Stomach (tissue), 4 donors: ENCODE measurements around the gene SF3A1.

Experiments
- EP300 ChIP-seq: sonication (generic); formaldehyde crosslinking; IDR thresholded peaks from one replicate; pipeline ENCODE4 v1.6.1; 2017; ENCODE audit warnings: antibody characterized with exemption
- POLR2A ChIP-seq, 4 donors: fragments of 450-650 bp; IDR thresholded peaks; one replicate each; pipeline ENCODE4 v1.6.1; 2016; ENCODE audit warnings: antibody characterized with exemption in 4 of 4, control low read depth in 2 of 4, mild to moderate bottlenecking in 1 of 4, moderate library complexity in 1 of 4
- POLR2AphosphoS5 ChIP-seq, 3 donors: sonication (generic); formaldehyde crosslinking; IDR thresholded peaks; one replicate each; pipeline ENCODE4 v1.6.1; 2016; ENCODE audit warnings: antibody characterized with exemption in 3 of 3
- TF ChIP-seq, protein P1 (sequence below), 7 experiments: fragments of 450-650 bp in 4 of 7; fragments of 200-600 bp in 3 of 7; sonication (generic) in 3 of 7; IDR thresholded peaks; one replicate each; pipeline ENCODE4 v1.5.1; 2016 to 2019; ENCODE audit warnings: antibody characterized with exemption in 7 of 7, control low read depth in 2 of 7, mild to moderate bottlenecking in 1 of 7

DNA sequence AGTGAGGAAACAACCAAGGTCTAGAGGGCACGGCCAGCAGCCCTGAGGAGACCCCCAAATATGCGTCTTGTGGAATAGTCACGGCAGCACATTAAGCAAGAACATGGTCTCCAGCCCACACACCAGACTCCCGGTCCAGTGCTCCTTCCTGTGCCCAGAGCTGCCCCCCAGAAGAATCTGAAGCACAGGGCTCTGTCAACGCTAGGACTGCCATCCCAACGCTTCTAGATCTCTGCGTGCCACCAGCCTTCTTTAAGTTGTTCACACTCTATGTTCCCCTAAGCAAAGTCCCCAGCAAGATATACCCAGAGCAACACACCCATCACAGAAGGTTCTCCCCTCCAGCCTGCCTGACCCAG, 36.6 kb upstream of the SF3A1 start:
- TF ChIP-seq, protein P1, sequence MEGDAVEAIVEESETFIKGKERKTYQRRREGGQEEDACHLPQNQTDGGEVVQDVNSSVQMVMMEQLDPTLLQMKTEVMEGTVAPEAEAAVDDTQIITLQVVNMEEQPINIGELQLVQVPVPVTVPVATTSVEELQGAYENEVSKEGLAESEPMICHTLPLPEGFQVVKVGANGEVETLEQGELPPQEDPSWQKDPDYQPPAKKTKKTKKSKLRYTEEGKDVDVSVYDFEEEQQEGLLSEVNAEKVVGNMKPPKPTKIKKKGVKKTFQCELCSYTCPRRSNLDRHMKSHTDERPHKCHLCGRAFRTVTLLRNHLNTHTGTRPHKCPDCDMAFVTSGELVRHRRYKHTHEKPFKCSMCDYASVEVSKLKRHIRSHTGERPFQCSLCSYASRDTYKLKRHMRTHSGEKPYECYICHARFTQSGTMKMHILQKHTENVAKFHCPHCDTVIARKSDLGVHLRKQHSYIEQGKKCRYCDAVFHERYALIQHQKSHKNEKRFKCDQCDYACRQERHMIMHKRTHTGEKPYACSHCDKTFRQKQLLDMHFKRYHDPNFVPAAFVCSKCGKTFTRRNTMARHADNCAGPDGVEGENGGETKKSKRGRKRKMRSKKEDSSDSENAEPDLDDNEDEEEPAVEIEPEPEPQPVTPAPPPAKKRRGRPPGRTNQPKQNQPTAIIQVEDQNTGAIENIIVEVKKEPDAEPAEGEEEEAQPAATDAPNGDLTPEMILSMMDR (IDR thresholded peaks at IDR 0.05), result no peak
- TF ChIP-seq POLR2AphosphoS5 (IDR thresholded peaks at IDR 0.05) (no peak), POLR2A (IDR thresholded peaks at IDR 0.05) (no peak), EP300 (no peak)
